Measurements from ENCODE around the gene KCNJ16. TPM values are rescaled to one million over a fixed set of nuclear protein-coding genes. Genes with fewer than 3 reads are reported as not detected.

Gene KCNJ16
- not detected for total RNA-seq

- TF ChIP-seq CTCF (IDR thresholded peaks at IDR 0.05): no peak
- no peak for TF ChIP-seq POLR2A (IDR thresholded peaks at IDR 0.05)
- no peak for TF ChIP-seq POLR2AphosphoS5 (IDR thresholded peaks at IDR 0.05; ENCODE audit: insufficient read depth in 1 of 2, low read depth in 1 of 2)
Measured at GRCh38 chr17:70074956-70075355, at the start of gene KCNJ16. Gene KCNJ16 (plus strand): TSS chr17:70075225. CDS start chr17:70132088, 56,863 bp downstream.

GRCh38 chr17:70028397-70028796 is 46.6 kb upstream of the KCNJ16 start:
- H3K27me3 ChIP-seq: no peaks in the 10 kb centered on the region
- H3K4me3 ChIP-seq: no peak overlapping the region
- no peak for DNase-seq (ENCODE audit: extremely low spot score in 2 of 2)
- intact Hi-C loops (cut with DNase I): no loop called here
- H3K4me1 ChIP-seq: no peaks in the 10 kb centered on the region
- no peaks in the 10 kb centered on the region for H3K9me3 ChIP-seq
- no peak overlapping the region for H3K27ac ChIP-seq
- TF ChIP-seq POLR2AphosphoS5 (IDR thresholded peaks at IDR 0.05; ENCODE audit: insufficient read depth in 1 of 2, low read depth in 1 of 2) (no peak), POLR2A (IDR thresholded peaks at IDR 0.05) (no peak)
- no peaks in the 10 kb centered on the region for H3K36me3 ChIP-seq

More at GRCh38 chr17:70074956-70075355, at the start of gene KCNJ16:
- Histone ChIP-seq H3K27me3 (no peaks in the 10 kb centered on the region), H3K9me3 (no peaks in the 10 kb centered on the region), H3K4me1 (no peaks in the 10 kb centered on the region), H3K27ac (no peak within 1 kb of the TSS), H3K36me3 (no peaks in the 10 kb centered on the region), H3K4me3 (no peak within 1 kb of the TSS)
- no peak for DNase-seq (ENCODE audit: extremely low spot score in 2 of 2)
- intact Hi-C loops (cut with DNase I): no loop called here

DNA sequence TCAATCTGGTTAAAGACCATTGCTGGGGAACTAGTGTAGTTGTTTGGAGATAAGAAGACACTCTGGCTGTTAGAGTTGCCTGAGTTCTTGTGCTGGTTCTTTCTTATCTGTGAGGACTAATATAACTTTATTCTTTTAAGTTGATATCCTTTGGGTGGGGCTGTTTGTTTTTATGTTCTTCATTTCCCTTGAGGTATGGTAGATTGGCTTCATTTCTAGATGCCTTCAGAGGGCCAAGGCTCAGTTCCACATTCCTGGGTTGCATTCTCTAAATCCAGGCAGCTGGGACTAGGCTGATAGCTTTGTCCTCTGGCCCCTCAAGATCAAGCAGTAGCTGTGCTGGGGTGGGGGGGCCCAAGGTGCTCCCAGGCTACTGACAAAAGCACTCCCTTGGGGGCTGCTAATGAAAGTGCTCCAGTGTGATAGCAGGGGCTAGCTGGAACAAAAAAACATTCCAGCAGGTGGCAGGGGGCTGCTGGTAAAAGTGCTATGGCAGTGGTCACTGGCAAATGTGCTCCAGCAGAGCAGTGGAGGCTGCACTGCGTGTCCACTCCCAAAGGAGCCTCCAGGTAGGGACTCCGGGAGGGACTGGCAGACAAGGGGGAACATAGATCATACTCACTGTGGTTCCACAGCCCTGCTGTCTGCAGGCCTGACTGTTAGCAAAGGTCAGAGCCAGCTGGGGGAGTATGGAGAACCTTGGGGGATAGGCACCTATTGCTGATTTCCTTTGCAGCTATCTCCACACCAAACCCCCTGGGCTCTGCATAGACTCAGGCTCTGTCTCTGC is 45.9 kb upstream of the KCNJ16 start:
- no peaks in the 10 kb centered on the region for H3K4me1 ChIP-seq
- no peak overlapping the region for H3K27ac ChIP-seq
- H3K4me3 ChIP-seq: no peak overlapping the region
- no peaks in the 10 kb centered on the region for H3K27me3 ChIP-seq
- H3K36me3 ChIP-seq: no peaks in the 10 kb centered on the region
- no peak for DNase-seq (ENCODE audit: extremely low spot score in 2 of 2)
- intact Hi-C loops (cut with DNase I): no loop called here
- no peak for TF ChIP-seq POLR2AphosphoS5 (IDR thresholded peaks at IDR 0.05; ENCODE audit: insufficient read depth in 1 of 2, low read depth in 1 of 2)
- no peak for TF ChIP-seq CTCF (IDR thresholded peaks at IDR 0.05)
- no peak for TF ChIP-seq POLR2A (IDR thresholded peaks at IDR 0.05)
- no peaks in the 10 kb centered on the region for H3K9me3 ChIP-seq

DNA sequence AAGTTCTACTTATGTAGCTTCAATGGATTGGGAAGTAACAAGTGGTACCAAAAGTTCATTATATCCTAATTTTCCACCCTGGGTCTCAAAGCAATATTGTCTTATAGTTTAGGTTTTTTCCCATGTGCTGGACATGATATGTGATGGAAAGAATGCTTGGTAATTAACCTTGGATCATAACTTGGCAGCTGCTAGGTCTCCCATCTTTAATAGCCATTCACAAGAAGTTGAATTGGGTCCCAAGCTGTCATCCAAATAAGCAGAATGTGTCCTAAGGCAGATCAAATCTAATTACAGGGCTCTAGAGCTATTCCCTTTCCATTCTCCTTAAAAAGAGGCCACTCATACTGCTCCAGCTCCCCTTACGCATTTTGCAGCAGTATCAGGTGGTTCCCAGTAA is 44.7 kb upstream of the KCNJ16 start:
- H3K4me1 ChIP-seq: no peaks in the 10 kb centered on the region
- DNase-seq (ENCODE audit: extremely low spot score in 2 of 2): no peak
- TF ChIP-seq CTCF (IDR thresholded peaks at IDR 0.05) (no peak), POLR2A (IDR thresholded peaks at IDR 0.05) (no peak), POLR2AphosphoS5 (IDR thresholded peaks at IDR 0.05; ENCODE audit: insufficient read depth in 1 of 2, low read depth in 1 of 2) (no peak)
- H3K36me3 ChIP-seq: no peaks in the 10 kb centered on the region
- H3K27me3 ChIP-seq: no peaks in the 10 kb centered on the region
- intact Hi-C loops (cut with DNase I): no loop called here
- no peaks in the 10 kb centered on the region for H3K9me3 ChIP-seq
- H3K27ac ChIP-seq: no peak overlapping the region
- no peak overlapping the region for H3K4me3 ChIP-seq

DNA sequence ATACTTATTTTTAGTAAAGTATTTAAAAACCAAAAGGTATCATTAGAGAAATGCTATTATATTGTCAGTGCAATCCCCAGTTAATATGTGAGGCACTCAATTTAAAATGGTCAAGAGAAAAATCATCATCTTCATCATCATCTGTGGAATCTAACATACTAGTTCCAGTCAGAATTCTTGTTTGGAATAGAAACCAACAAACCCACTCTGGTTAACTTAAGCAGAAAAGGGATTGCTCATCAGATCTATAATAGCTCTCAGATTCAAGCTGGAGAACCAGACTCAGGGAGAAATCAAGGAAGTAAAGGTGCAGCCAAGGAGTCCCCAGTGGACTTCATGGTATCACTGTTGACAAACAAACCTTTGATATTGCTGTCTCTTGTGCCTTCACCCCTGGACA is 43.7 kb upstream of the KCNJ16 start:
- H3K9me3 ChIP-seq: no peaks in the 10 kb centered on the region
- H3K4me3 ChIP-seq: no peak overlapping the region
- H3K36me3 ChIP-seq: no peaks in the 10 kb centered on the region
- intact Hi-C loops (cut with DNase I): no loop called here
- no peaks in the 10 kb centered on the region for H3K4me1 ChIP-seq
- DNase-seq (ENCODE audit: extremely low spot score in 2 of 2): no peak
- TF ChIP-seq CTCF (IDR thresholded peaks at IDR 0.05) (no peak), POLR2AphosphoS5 (IDR thresholded peaks at IDR 0.05; ENCODE audit: insufficient read depth in 1 of 2, low read depth in 1 of 2) (no peak), POLR2A (IDR thresholded peaks at IDR 0.05) (no peak)
- no peak overlapping the region for H3K27ac ChIP-seq
- H3K27me3 ChIP-seq: no peaks in the 10 kb centered on the region

Data from vagina (tissue), 2 donors.